HCT116 (cell line): ENCODE results near the gene NKX1-1. TPM values are rescaled to one million over a fixed set of nuclear protein-coding genes. Genes with fewer than 3 reads are reported as not detected.

Experiments used
- ATAC-seq: fragments of 200-7000 bp; cut with Tn5 transposase; 2 replicates; pipeline ENCODE4 v1.9.1; 2020; ENCODE audit warnings: mild to moderate bottlenecking, moderate library complexity
- BruUV-seq: library from RNA; stranded (reverse); fragments of 400-500 nt; replicated peaks from 2 replicates; lab custom pipeline; 2021; lab: Mats Ljungman, UMichigan
- CTCF ChIA-PET: fragments of 300-600 bp; sonication (Branson Sonifier 250); formaldehyde crosslinking; loops from one replicate; lab custom pipeline; 2021; ENCODE audit warnings: antibody characterized with exemption; lab: Charles Lee
- POLR2A ChIA-PET: fragments of 300-600, 350-600 bp; sonication (Branson Sonifier 250); formaldehyde crosslinking; loops from one replicate; lab custom pipeline; 2021; ENCODE audit warnings: antibody characterized with exemption; lab: Charles Lee
- RAD21 ChIA-PET, 2 experiments: fragments of 300-600 bp; sonication (Branson Sonifier 250); formaldehyde crosslinking; loops; one replicate each; lab custom pipeline; 2023; ENCODE audit warnings: low total read pairs in 2 of 2; ENCODE audit not compliant: uncharacterized antibody in 2 of 2, unreplicated experiment in 2 of 2, low non-redundant PET in 1 of 2; lab: Charles Lee
- DNase-seq: peaks from one replicate; pipeline ENCODE4 v3.0.0-alpha.2; 2010; ENCODE audit warnings: low read depth, low spot score
- H2AFZ ChIP-seq: fragments of 200-600 bp; shearing (Covaris generic), sonication (generic); 2 replicates; pipeline ENCODE4 v1.6.1; 2017; ENCODE audit warnings: low read depth, mixed run types, mixed read lengths, antibody characterized with exemption, low read length; ENCODE audit not compliant: poor library complexity, severe bottlenecking
- H3K27ac ChIP-seq: 2 replicates; pipeline ENCODE4 v1.5.1; 2012; ENCODE audit warnings: low read depth, low read length
- H3K27me3 ChIP-seq: fragments of 200-600 bp; sonication (generic); 2 replicates; pipeline ENCODE4 v1.6.1; 2016; ENCODE audit warnings: mixed run types, low read length, mixed read lengths; ENCODE audit not compliant: insufficient read depth
- H3K36me3 ChIP-seq, 2 experiments: fragments of 200-500 bp in 1 of 2; fragments of 200-600 bp in 1 of 2; sonication (Bioruptor generic) in 1 of 2; sonication (generic) in 1 of 2; 2 replicates each; pipeline versions ENCODE4 v1.5.1 to v1.6.1; 2014 to 2016; ENCODE audit warnings: low read length in 2 of 2, inconsistent platforms in 1 of 2, mixed read lengths in 1 of 2, mixed run types in 1 of 2; ENCODE audit not compliant: insufficient read depth in 2 of 2, control insufficient read depth in 1 of 2
- H3K4me1 ChIP-seq, 2 experiments: fragments of 200-600 bp in 1 of 2; sonication (generic) in 1 of 2; 2 replicates each; pipeline versions ENCODE4 v1.5.1 to v1.6.1; 2012 to 2017; ENCODE audit warnings: low read length in 2 of 2, inconsistent platforms in 1 of 2, mild to moderate bottlenecking in 1 of 2, mixed read lengths in 1 of 2, mixed run types in 1 of 2, moderate library complexity in 1 of 2; ENCODE audit not compliant: insufficient read depth in 2 of 2, control insufficient read depth in 1 of 2
- H3K4me2 ChIP-seq: fragments of 200-600 bp; sonication (generic); 2 replicates; pipeline ENCODE4 v1.6.1; 2017; ENCODE audit warnings: mixed run types, low read length, mixed read lengths
- H3K4me3 ChIP-seq, 2 experiments: fragments of 200-600 bp in 1 of 2; sonication (generic) in 1 of 2; replicated peaks in 1 of 2; 2 replicates each; pipeline ENCODE4 v1.5.1; 2011 to 2016; ENCODE audit warnings: low read length in 2 of 2, control low read depth in 1 of 2, low read depth in 1 of 2, mild to moderate bottlenecking in 1 of 2, mixed read lengths in 1 of 2, mixed run types in 1 of 2
- H3K79me2 ChIP-seq: fragments of 200-600 bp; sonication (generic); 2 replicates; pipeline ENCODE4 v1.6.1; 2017; ENCODE audit warnings: mild to moderate bottlenecking, mixed run types, low read length, moderate library complexity, mixed read lengths; ENCODE audit not compliant: insufficient read depth
- H3K9ac ChIP-seq: fragments of 200-600 bp; sonication (generic); 2 replicates; pipeline ENCODE4 v1.6.1; 2016; ENCODE audit warnings: low read length, mixed read lengths
- H3K9me2 ChIP-seq: fragments of 200-600 bp; sonication (generic), shearing (Covaris generic); 2 replicates; pipeline ENCODE4 v1.6.1; 2017; ENCODE audit warnings: mixed run types, mild to moderate bottlenecking, moderate library complexity; ENCODE audit not compliant: insufficient read depth
- H3K9me3 ChIP-seq, 2 experiments: fragments of 200-500 bp in 1 of 2; fragments of 200-600 bp in 1 of 2; sonication (Bioruptor generic) in 1 of 2; sonication (generic) in 1 of 2; 2 replicates each; pipeline ENCODE4 v1.6.1; 2014 to 2017; ENCODE audit warnings: low read length in 2 of 2, mixed read lengths in 2 of 2, inconsistent platforms in 1 of 2, low read depth in 1 of 2, mild to moderate bottlenecking in 1 of 2, mixed run types in 1 of 2, moderate library complexity in 1 of 2; ENCODE audit not compliant: control insufficient read depth in 1 of 2, insufficient read depth in 1 of 2
- H4K20me1 ChIP-seq: fragments of 200-600 bp; sonication (generic), shearing (Covaris generic); 2 replicates; pipeline ENCODE4 v1.6.1; 2017; ENCODE audit warnings: mixed run types, mild to moderate bottlenecking, moderate library complexity; ENCODE audit not compliant: insufficient read depth
- CBX3 ChIP-seq: IDR thresholded peaks from 2 replicates; pipeline ENCODE4 v1.6.1; 2012; ENCODE audit warnings: low read depth
- CEBPB ChIP-seq: IDR thresholded peaks from 2 replicates; pipeline ENCODE4 v1.6.1; 2012; ENCODE audit warnings: low read depth
- CTCF ChIP-seq, 3 experiments: fragments of 200-600 bp in 1 of 3; sonication (generic) in 1 of 3; IDR thresholded peaks in 2 of 3; conservative IDR thresholded peaks in 1 of 3; 2 replicates each; pipeline ENCODE4 v1.5.1; 2012 to 2017; ENCODE audit warnings: low read depth in 2 of 3, low read length in 2 of 3, antibody characterized with exemption in 1 of 3, borderline replicate concordance in 1 of 3, control low read depth in 1 of 3, mild to moderate bottlenecking in 1 of 3, mixed read lengths in 1 of 3, mixed run types in 1 of 3, moderate library complexity in 1 of 3; ENCODE audit not compliant: insufficient read depth in 1 of 3
- EGR1 ChIP-seq: IDR thresholded peaks from 2 replicates; pipeline ENCODE4 v1.6.1; 2012; ENCODE audit warnings: low read depth
- EZH2 ChIP-seq: fragments of 200-600 bp; sonication (generic); IDR thresholded peaks from 2 replicates; pipeline ENCODE4 v1.6.1; 2017; ENCODE audit warnings: antibody characterized with exemption, mixed run types
- EZH2phosphoT487 ChIP-seq: fragments of 200-600 bp; IDR thresholded peaks from 2 replicates; pipeline ENCODE4 v1.6.1; 2018; ENCODE audit warnings: antibody characterized with exemption, borderline replicate concordance
- JUND ChIP-seq: IDR thresholded peaks from 2 replicates; pipeline ENCODE4 v1.6.1; 2012
- RAD21 ChIP-seq: IDR thresholded peaks from 2 replicates; pipeline ENCODE4 v1.6.1; 2012; ENCODE audit warnings: low read depth, mild to moderate bottlenecking
- SIN3A ChIP-seq: IDR thresholded peaks from 2 replicates; pipeline ENCODE4 v1.6.1; 2012; ENCODE audit warnings: low read depth
- ZFX ChIP-seq: fragments of 450-650 bp; IDR thresholded peaks from 2 replicates; pipeline ENCODE4 v1.6.1; 2017
- ZNF274 ChIP-seq: fragments of 200-500 bp; sonication (Bioruptor generic); IDR thresholded peaks from 2 replicates; pipeline ENCODE4 v1.6.1; 2014; ENCODE audit warnings: mild to moderate bottlenecking, low read depth, low read length, inconsistent platforms
- intact Hi-C: fragments of 100-400 bp; cut with micrococcal nuclease; formaldehyde crosslinking; loops from 2 replicates; pipeline ENCODE4 v1.10.0; 2022
- total RNA-seq: library from RNA; stranded (reverse); gene quantifications from one replicate; pipeline ENCODE4 v1.2.1, GENCODE V29; 2021; ENCODE audit not compliant: unreplicated experiment
- TF ChIP-seq, protein P1 (sequence below): IDR thresholded peaks from 2 replicates; pipeline ENCODE4 v1.6.1; 2012; ENCODE audit warnings: low read depth
- TF ChIP-seq, protein P2 (sequence below): IDR thresholded peaks from 2 replicates; pipeline ENCODE4 v1.6.1; 2011; ENCODE audit warnings: mild to moderate bottlenecking, low read length, moderate library complexity; ENCODE audit not compliant: insufficient replicate concordance; ENCODE audit errors: extremely low read depth
- TF ChIP-seq, protein P3 (sequence below): IDR thresholded peaks from 2 replicates; pipeline ENCODE4 v1.6.1; 2012

NKX1-1 gene
- total RNA-seq, 1 experiment from 2014 or later: not detected

- TF ChIP-seq, protein P1, sequence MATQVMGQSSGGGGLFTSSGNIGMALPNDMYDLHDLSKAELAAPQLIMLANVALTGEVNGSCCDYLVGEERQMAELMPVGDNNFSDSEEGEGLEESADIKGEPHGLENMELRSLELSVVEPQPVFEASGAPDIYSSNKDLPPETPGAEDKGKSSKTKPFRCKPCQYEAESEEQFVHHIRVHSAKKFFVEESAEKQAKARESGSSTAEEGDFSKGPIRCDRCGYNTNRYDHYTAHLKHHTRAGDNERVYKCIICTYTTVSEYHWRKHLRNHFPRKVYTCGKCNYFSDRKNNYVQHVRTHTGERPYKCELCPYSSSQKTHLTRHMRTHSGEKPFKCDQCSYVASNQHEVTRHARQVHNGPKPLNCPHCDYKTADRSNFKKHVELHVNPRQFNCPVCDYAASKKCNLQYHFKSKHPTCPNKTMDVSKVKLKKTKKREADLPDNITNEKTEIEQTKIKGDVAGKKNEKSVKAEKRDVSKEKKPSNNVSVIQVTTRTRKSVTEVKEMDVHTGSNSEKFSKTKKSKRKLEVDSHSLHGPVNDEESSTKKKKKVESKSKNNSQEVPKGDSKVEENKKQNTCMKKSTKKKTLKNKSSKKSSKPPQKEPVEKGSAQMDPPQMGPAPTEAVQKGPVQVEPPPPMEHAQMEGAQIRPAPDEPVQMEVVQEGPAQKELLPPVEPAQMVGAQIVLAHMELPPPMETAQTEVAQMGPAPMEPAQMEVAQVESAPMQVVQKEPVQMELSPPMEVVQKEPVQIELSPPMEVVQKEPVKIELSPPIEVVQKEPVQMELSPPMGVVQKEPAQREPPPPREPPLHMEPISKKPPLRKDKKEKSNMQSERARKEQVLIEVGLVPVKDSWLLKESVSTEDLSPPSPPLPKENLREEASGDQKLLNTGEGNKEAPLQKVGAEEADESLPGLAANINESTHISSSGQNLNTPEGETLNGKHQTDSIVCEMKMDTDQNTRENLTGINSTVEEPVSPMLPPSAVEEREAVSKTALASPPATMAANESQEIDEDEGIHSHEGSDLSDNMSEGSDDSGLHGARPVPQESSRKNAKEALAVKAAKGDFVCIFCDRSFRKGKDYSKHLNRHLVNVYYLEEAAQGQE: no peak
- TF ChIP-seq ZNF274: no peak
- no peak for TF ChIP-seq CBX3
- TF ChIP-seq EZH2: no peak
- no peak for TF ChIP-seq ZFX
- TF ChIP-seq SIN3A: no peak
- TF ChIP-seq, protein P2, sequence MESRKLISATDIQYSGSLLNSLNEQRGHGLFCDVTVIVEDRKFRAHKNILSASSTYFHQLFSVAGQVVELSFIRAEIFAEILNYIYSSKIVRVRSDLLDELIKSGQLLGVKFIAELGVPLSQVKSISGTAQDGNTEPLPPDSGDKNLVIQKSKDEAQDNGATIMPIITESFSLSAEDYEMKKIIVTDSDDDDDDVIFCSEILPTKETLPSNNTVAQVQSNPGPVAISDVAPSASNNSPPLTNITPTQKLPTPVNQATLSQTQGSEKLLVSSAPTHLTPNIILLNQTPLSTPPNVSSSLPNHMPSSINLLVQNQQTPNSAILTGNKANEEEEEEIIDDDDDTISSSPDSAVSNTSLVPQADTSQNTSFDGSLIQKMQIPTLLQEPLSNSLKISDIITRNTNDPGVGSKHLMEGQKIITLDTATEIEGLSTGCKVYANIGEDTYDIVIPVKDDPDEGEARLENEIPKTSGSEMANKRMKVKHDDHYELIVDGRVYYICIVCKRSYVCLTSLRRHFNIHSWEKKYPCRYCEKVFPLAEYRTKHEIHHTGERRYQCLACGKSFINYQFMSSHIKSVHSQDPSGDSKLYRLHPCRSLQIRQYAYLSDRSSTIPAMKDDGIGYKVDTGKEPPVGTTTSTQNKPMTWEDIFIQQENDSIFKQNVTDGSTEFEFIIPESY: no peak
These were observed 41.5 kb downstream of the NKX1-1 start (continued) for GRCh38 chr4:1364748-1365147.

DNA sequence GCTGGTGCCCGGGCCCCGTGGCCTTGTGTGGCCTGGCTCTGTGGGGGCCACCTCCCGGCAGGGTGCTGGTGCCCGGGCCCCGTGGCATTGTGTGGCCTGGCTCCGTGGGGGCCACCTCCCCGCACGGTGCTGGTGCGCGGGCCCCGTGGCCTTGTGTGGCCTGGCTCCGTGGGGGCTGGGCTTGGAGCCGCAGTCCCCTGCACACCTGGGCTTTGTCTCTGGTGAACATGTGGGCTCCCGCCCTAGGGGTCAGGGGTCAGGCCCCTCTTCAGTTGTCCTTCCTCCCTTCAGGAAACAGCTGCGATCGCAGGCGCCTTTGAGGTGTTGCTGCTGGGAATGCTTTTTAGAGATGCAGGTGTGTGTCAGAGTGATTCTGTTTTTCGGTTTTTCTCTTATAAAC lies 42.0 kb downstream of the NKX1-1 start:
- ATAC-seq (no peak), DNase-seq (no peak)
- intact Hi-C loops: no loop called here
- H2AFZ ChIP-seq: no peak overlapping the region
- H3K4me3 ChIP-seq: no peak overlapping the region
- H3K79me2 ChIP-seq: no peaks in the 10 kb centered on the region
- H3K9ac ChIP-seq: no peak overlapping the region
- no TSS peak for BruUV-seq
- H3K27ac ChIP-seq: no peak overlapping the region
- ChIA-PET POLR2A (no interaction called here), CTCF (no interaction called here), RAD21 (no interaction called here)
- no peaks in the 10 kb centered on the region for H3K9me2 ChIP-seq
- H3K4me1 ChIP-seq: peaks cover 0 to 5% of the 10 kb centered on the region in 2 experiments; a peak in 1 of 4 replicates
- no peaks in the 10 kb centered on the region for H3K36me3 ChIP-seq
- no peak overlapping the region for H3K4me2 ChIP-seq
- H3K9me3 ChIP-seq: no peaks in the 10 kb centered on the region
- no peaks in the 10 kb centered on the region for H4K20me1 ChIP-seq
- H3K27me3 ChIP-seq: no peaks in the 10 kb centered on the region
- TF ChIP-seq, protein P1: no peak
- TF ChIP-seq, protein P3, sequence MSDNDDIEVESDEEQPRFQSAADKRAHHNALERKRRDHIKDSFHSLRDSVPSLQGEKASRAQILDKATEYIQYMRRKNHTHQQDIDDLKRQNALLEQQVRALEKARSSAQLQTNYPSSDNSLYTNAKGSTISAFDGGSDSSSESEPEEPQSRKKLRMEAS: no peak
- TF ChIP-seq ZNF274 (no peak), JUND (no peak), EZH2phosphoT487 (no peak), RAD21 (no peak), CTCF (IDR thresholded peaks at IDR 0.05 in 2 of 3, conservative IDR thresholded peaks at IDR 0.05 in 1 of 3; ENCODE audit: borderline replicate concordance in 1 of 3, insufficient read depth in 1 of 3, low read depth in 2 of 3, low read length in 2 of 3) (no peak), CEBPB (no peak), EGR1 (no peak)
